Lower leg skin (tissue), 3 donors: ENCODE data around the gene ADI1.

Experiments used
- POLR2A ChIP-seq, 2 donors: fragments of 450-650 bp; IDR thresholded peaks; one replicate each; pipeline ENCODE4 v1.6.1; 2016 to 2017; ENCODE audit warnings: antibody characterized with exemption in 2 of 2, mild to moderate bottlenecking in 1 of 2, moderate library complexity in 1 of 2
- TF ChIP-seq, protein P1 (sequence below), 3 donors: fragments of 450-650 bp; IDR thresholded peaks; one replicate each; pipeline ENCODE4 v1.5.1; 2016; ENCODE audit warnings: antibody characterized with exemption in 3 of 3, mild to moderate bottlenecking in 3 of 3, moderate library complexity in 2 of 3

- TF ChIP-seq, protein P1, sequence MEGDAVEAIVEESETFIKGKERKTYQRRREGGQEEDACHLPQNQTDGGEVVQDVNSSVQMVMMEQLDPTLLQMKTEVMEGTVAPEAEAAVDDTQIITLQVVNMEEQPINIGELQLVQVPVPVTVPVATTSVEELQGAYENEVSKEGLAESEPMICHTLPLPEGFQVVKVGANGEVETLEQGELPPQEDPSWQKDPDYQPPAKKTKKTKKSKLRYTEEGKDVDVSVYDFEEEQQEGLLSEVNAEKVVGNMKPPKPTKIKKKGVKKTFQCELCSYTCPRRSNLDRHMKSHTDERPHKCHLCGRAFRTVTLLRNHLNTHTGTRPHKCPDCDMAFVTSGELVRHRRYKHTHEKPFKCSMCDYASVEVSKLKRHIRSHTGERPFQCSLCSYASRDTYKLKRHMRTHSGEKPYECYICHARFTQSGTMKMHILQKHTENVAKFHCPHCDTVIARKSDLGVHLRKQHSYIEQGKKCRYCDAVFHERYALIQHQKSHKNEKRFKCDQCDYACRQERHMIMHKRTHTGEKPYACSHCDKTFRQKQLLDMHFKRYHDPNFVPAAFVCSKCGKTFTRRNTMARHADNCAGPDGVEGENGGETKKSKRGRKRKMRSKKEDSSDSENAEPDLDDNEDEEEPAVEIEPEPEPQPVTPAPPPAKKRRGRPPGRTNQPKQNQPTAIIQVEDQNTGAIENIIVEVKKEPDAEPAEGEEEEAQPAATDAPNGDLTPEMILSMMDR (IDR thresholded peaks at IDR 0.05): no peak
- TF ChIP-seq POLR2A (IDR thresholded peaks at IDR 0.05): no peak
Measured at GRCh38 chr2:3465844-3466481, 53.4 kb downstream of the ADI1 start.
